SK-N-SH (cell line): ENCODE results near the gene VPS13A. TPM values are rescaled to one million over a fixed set of nuclear protein-coding genes. Genes with fewer than 3 reads are reported as not detected.

Experiments
- CTCF ChIA-PET: fragments of 300-600, 350-600 bp; formaldehyde crosslinking; extraction: SDS; loops from one replicate; lab custom pipeline; 2021; lab: Yijun Ruan, JAX
- POLR2A ChIA-PET: fragments of 350-600 bp; sonication (Branson Sonifier 250); formaldehyde crosslinking; extraction: SDS; loops from one replicate; lab custom pipeline; 2020; ENCODE audit warnings: antibody characterized with exemption, inconsistent platforms; lab: Yijun Ruan, JAX
- DNase-seq: peaks from one replicate; pipeline ENCODE4 v3.0.0; 2012
- H2AFZ ChIP-seq: fragments of 200-600 bp; sonication (generic); 2 replicates; pipeline ENCODE4 v1.8.1; 2016; ENCODE audit warnings: antibody characterized with exemption, mild to moderate bottlenecking, low read depth
- H3F3A ChIP-seq: fragments of 200-600 bp; sonication (generic); replicated peaks from 2 replicates; pipeline ENCODE3; 2016; ENCODE audit warnings: antibody characterized with exemption, mild to moderate bottlenecking; ENCODE audit not compliant: insufficient read depth
- H3K27ac ChIP-seq, 2 experiments: fragments of 200-500 bp in 1 of 2; fragments of 200-600 bp in 1 of 2; sonication (Bioruptor generic) in 1 of 2; sonication (generic), shearing (Covaris generic) in 1 of 2; 2 replicates each; pipeline versions ENCODE4 v1.5.1 to v1.6.1; 2014 to 2016; ENCODE audit warnings: low read depth in 2 of 2, inconsistent platforms in 1 of 2, low read length in 1 of 2, mild to moderate bottlenecking in 1 of 2, mixed read lengths in 1 of 2
- H3K27me3 ChIP-seq: fragments of 200-600 bp; sonication (generic), shearing (Covaris generic); 2 replicates; pipeline ENCODE4 v1.6.1; 2016; ENCODE audit warnings: mixed run types; ENCODE audit not compliant: insufficient read depth
- H3K36me3 ChIP-seq, 2 experiments: fragments of 200-500 bp in 1 of 2; fragments of 200-600 bp in 1 of 2; sonication (Bioruptor generic) in 1 of 2; sonication (generic) in 1 of 2; replicated peaks in 1 of 2; 2 replicates each; pipeline versions ENCODE3 to v1.5.1; 2014 to 2016; ENCODE audit warnings: low read length in 1 of 2, mild to moderate bottlenecking in 1 of 2; ENCODE audit not compliant: insufficient read depth in 2 of 2, control insufficient read depth in 1 of 2
- H3K4me1 ChIP-seq, 2 experiments: fragments of 200-500 bp in 1 of 2; fragments of 200-600 bp in 1 of 2; sonication (Bioruptor generic) in 1 of 2; sonication (generic), shearing (Covaris generic) in 1 of 2; 2 replicates each; pipeline versions ENCODE4 v1.5.1 to v1.6.1; 2014 to 2016; ENCODE audit warnings: low read depth in 1 of 2, low read length in 1 of 2, mixed run types in 1 of 2; ENCODE audit not compliant: insufficient read depth in 2 of 2, control insufficient read depth in 1 of 2
- H3K4me2 ChIP-seq: fragments of 200-600 bp; sonication (generic), shearing (Covaris generic); 2 replicates; pipeline ENCODE4 v1.6.1; 2017; ENCODE audit warnings: mixed run types
- H3K4me3 ChIP-seq, 2 experiments: fragments of 200-500 bp in 1 of 2; fragments of 200-600 bp in 1 of 2; sonication (Bioruptor generic) in 1 of 2; sonication (generic), shearing (Covaris generic) in 1 of 2; 2 replicates each; pipeline versions ENCODE4 v1.5.1 to v1.8.1; 2014 to 2016; ENCODE audit warnings: low read depth in 2 of 2, inconsistent platforms in 1 of 2, low read length in 1 of 2, mild to moderate bottlenecking in 1 of 2, mixed read lengths in 1 of 2, moderate library complexity in 1 of 2
- H3K79me2 ChIP-seq: fragments of 200-600 bp; sonication (generic); 2 replicates; pipeline ENCODE4 v1.8.1; 2017; ENCODE audit warnings: mild to moderate bottlenecking; ENCODE audit not compliant: insufficient read depth
- H3K9ac ChIP-seq: fragments of 200-600 bp; sonication (generic); 2 replicates; pipeline ENCODE4 v1.6.1; 2017; ENCODE audit warnings: mixed run types
- H3K9me2 ChIP-seq: fragments of 200-600 bp; sonication (generic); 2 replicates; pipeline ENCODE4 v1.6.1; 2017; ENCODE audit warnings: mixed run types
- H3K9me3 ChIP-seq: fragments of 200-600 bp; sonication (generic); 2 replicates; pipeline ENCODE4 v1.6.1; 2017; ENCODE audit warnings: mixed run types, mild to moderate bottlenecking, moderate library complexity
- H4K20me1 ChIP-seq: fragments of 200-600 bp; sonication (generic); 2 replicates; pipeline ENCODE4 v1.6.1; 2017; ENCODE audit warnings: mild to moderate bottlenecking, mixed run types; ENCODE audit not compliant: insufficient read depth
- CHD2 ChIP-seq: fragments of 150-350 bp; IDR thresholded peaks from 2 replicates; pipeline ENCODE4 v1.6.1; 2018; ENCODE audit warnings: low read length; ENCODE audit not compliant: partially characterized antibody
- EP300 ChIP-seq, 2 experiments: IDR thresholded peaks; 2 replicates each; pipeline versions ENCODE4 v1.4.0 to v1.6.1; 2012; ENCODE audit warnings: borderline replicate concordance in 1 of 2, low read depth in 1 of 2, low read length in 1 of 2
- FOSL2 ChIP-seq: IDR thresholded peaks from 2 replicates; pipeline ENCODE4 v1.4.0; 2012; ENCODE audit warnings: low read depth, mild to moderate bottlenecking, moderate library complexity, borderline replicate concordance
- FOXJ3 ChIP-seq: sonication (generic); formaldehyde crosslinking; IDR thresholded peaks from 2 replicates; pipeline ENCODE4 v1.5.1; 2020; ENCODE audit warnings: mild to moderate bottlenecking, missing genetic modification reagents
- GABPA ChIP-seq: IDR thresholded peaks from 2 replicates; pipeline ENCODE4 v1.4.0; 2012; ENCODE audit warnings: low read depth, mild to moderate bottlenecking
- GATA2 ChIP-seq: sonication (generic); formaldehyde crosslinking; IDR thresholded peaks from 2 replicates; pipeline ENCODE4 v1.5.0; 2020; ENCODE audit warnings: mild to moderate bottlenecking, missing genetic modification reagents
- JUND ChIP-seq: IDR thresholded peaks from 2 replicates; pipeline ENCODE4 v1.4.0; 2012
- MEF2A ChIP-seq: IDR thresholded peaks from 2 replicates; pipeline ENCODE4 v1.4.0; 2012; ENCODE audit warnings: low read depth, borderline replicate concordance
- NRF1 ChIP-seq: IDR thresholded peaks from 2 replicates; pipeline ENCODE4 v1.6.1; 2012; ENCODE audit warnings: low read depth, mild to moderate bottlenecking, low read length
- RFX5 ChIP-seq: IDR thresholded peaks from 2 replicates; pipeline ENCODE4 v1.6.1; 2012; ENCODE audit warnings: mild to moderate bottlenecking, improper control_type of control experiment, low read length
- SIN3A ChIP-seq: IDR thresholded peaks from 2 replicates; pipeline ENCODE4 v1.6.1; 2012; ENCODE audit warnings: low read depth, mild to moderate bottlenecking, low read length, moderate library complexity, borderline replicate concordance
- SMC3 ChIP-seq: IDR thresholded peaks from 2 replicates; pipeline ENCODE4 v1.6.1; 2012; ENCODE audit warnings: low read depth, low read length, improper control_type of control experiment
- TAF1 ChIP-seq: IDR thresholded peaks from 2 replicates; pipeline ENCODE4 v1.6.1; 2012; ENCODE audit warnings: low read depth, mild to moderate bottlenecking, low read length, moderate library complexity, borderline replicate concordance
- TCF12 ChIP-seq: IDR thresholded peaks from 2 replicates; pipeline ENCODE4 v1.4.0; 2012
- YY1 ChIP-seq: IDR thresholded peaks from 2 replicates; pipeline ENCODE4 v1.4.0; 2012; ENCODE audit warnings: low read depth, mild to moderate bottlenecking
- WGBS: methylation state at CpG from one replicate; pipeline ENCODE4 v1.1.6; 2017; ENCODE audit warnings: low lambda C conversion rate; 5-methylcytosine and 5-hydroxymethylcytosine counted together
- polyA plus RNA-seq, 3 experiments: library from polyadenylated mRNA; depleted of rRNA; stranded (reverse); fragments of >200 nt; gene quantifications; 2 replicates each; pipeline ENCODE4 v1.2.3, GENCODE V29; 2012
- TF ChIP-seq, protein P1 (sequence below): IDR thresholded peaks from 2 replicates; pipeline ENCODE4 v1.4.0; 2012; ENCODE audit warnings: low read depth
- TF ChIP-seq, protein P2 (sequence below): IDR thresholded peaks from 2 replicates; pipeline ENCODE4; 2012
- TF ChIP-seq, protein P3 (sequence below): IDR thresholded peaks from 2 replicates; pipeline ENCODE4 v1.6.1; 2012; ENCODE audit warnings: mild to moderate bottlenecking, low read depth, low read length, moderate library complexity
- TF ChIP-seq, protein P4 (sequence below): fragments of 200-600 bp; sonication (generic); IDR thresholded peaks from 2 replicates; pipeline ENCODE4 v1.6.1; 2017; ENCODE audit warnings: antibody characterized with exemption, mild to moderate bottlenecking, moderate library complexity

The VPS13A gene
- polyA plus RNA-seq, 1 of the 3 experiments (the other 2 are of a cell fraction): 6.0 TPM

DNA sequence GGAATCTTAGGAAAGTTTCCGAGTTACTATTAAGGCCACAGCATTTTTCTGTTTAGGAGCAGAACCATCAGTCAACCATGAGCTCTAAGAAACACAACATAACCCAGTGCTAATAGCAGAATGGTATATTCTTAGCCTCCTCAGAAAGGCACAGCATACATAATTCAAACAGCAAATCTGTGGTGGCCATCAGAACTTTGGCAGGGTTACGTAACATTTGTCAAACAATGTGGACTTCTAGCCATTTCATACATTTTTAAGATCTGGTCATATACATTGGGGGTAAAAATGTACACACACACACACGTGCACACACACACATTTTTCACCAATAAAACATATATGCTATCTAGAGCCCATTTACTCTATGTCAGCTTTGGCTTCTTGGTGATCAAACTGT, 245.6 kb downstream of the VPS13A start:
- H3K9ac ChIP-seq: no peak overlapping the region
- no peak overlapping the region for H2AFZ ChIP-seq
- no peak for DNase-seq
- no peak overlapping the region for H3K27ac ChIP-seq
- H3K79me2 ChIP-seq: no peaks in the 10 kb centered on the region
- no peaks in the 10 kb centered on the region for H3F3A ChIP-seq
- no peaks in the 10 kb centered on the region for H3K36me3 ChIP-seq
- no peaks in the 10 kb centered on the region for H3K27me3 ChIP-seq
- peaks cover 4 to 10% of the 10 kb centered on the region in 2 experiments; a peak in 2 of 4 replicates for H3K4me1 ChIP-seq
- no peaks in the 10 kb centered on the region for H3K9me3 ChIP-seq
- no peak overlapping the region for H3K4me3 ChIP-seq
- ChIA-PET POLR2A (no interaction called here), CTCF (interaction anchor here (1.0 to 2.0 kb wide), 3 partner anchors 9 to 34 kb away, joined by 3 to 11 read pairs (median 4); no protein-coding TSS in a partner anchor)
- TF ChIP-seq FOSL2 (no peak), JUND (no peak), YY1 (no peak)
- TF ChIP-seq, protein P1, sequence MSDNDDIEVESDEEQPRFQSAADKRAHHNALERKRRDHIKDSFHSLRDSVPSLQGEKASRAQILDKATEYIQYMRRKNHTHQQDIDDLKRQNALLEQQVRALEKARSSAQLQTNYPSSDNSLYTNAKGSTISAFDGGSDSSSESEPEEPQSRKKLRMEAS: no peak
- WGBS: 94% methylated on average over 3 of the region's 3 CpGs
- no peak overlapping the region for H3K4me2 ChIP-seq
- no peaks in the 10 kb centered on the region for H4K20me1 ChIP-seq
- H3K9me2 ChIP-seq: no peaks in the 10 kb centered on the region

DNA sequence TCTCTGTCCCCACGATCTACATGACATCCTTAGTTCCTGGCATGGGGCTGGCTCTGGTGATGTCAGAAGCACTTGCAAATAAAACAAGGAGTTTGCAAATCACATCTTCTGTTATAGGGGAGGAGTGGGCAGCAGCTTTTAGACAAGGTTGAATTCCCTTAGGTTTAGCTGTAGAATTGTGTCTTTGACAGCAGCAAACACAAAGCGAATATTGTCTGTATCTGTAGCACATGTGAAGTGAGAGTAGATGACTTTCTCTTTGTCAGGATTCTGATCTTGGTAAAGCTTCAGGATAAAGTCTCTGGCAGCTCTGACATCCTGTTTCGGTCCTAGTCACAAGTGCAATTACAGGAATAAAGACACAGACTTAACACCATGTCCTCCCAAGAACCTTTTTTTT, 246.5 kb downstream of the VPS13A start:
- Histone ChIP-seq H3K27me3 (no peaks in the 10 kb centered on the region), H3K9ac (no peak overlapping the region), H4K20me1 (no peaks in the 10 kb centered on the region), H3K79me2 (no peaks in the 10 kb centered on the region), H3K27ac (no peak overlapping the region), H3K4me3 (no peak overlapping the region), H3K9me2 (no peaks in the 10 kb centered on the region), H3F3A (no peaks in the 10 kb centered on the region), H2AFZ (no peak overlapping the region), H3K9me3 (no peaks in the 10 kb centered on the region), H3K36me3 (no peaks in the 10 kb centered on the region), H3K4me1 (peaks cover 4 to 10% of the 10 kb centered on the region in 2 experiments; a peak in 2 of 4 replicates), H3K4me2 (no peak overlapping the region)
- DNase-seq: no peak
- 80% methylated on average over 3 of the region's 3 CpGs for WGBS
- ChIA-PET POLR2A (no interaction called here), CTCF (interaction anchor here (0.6 to 2.0 kb wide), 3 partner anchors 10 to 33 kb away, joined by 3 to 11 read pairs (median 4); no protein-coding TSS in a partner anchor)
- TF ChIP-seq TAF1 (no peak), CHD2 (no peak), MEF2A (no peak), SIN3A (no peak), TCF12 (no peak), RFX5 (no peak), SMC3 (no peak), EP300 (IDR thresholded peaks at IDR 0.05; ENCODE audit: borderline replicate concordance in 1 of 2, low read depth in 1 of 2, low read length in 1 of 2) (no peak), FOXJ3 (CRISPR knock-in tag) (no peak), GATA2 (CRISPR knock-in tag) (no peak), GABPA (no peak), NRF1 (no peak)
- TF ChIP-seq, protein P2, sequence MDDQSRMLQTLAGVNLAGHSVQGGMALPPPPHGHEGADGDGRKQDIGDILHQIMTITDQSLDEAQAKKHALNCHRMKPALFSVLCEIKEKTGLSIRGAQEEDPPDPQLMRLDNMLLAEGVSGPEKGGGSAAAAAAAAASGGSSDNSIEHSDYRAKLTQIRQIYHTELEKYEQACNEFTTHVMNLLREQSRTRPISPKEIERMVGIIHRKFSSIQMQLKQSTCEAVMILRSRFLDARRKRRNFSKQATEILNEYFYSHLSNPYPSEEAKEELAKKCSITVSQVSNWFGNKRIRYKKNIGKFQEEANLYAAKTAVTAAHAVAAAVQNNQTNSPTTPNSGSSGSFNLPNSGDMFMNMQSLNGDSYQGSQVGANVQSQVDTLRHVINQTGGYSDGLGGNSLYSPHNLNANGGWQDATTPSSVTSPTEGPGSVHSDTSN: no peak
- TF ChIP-seq, protein P3, sequence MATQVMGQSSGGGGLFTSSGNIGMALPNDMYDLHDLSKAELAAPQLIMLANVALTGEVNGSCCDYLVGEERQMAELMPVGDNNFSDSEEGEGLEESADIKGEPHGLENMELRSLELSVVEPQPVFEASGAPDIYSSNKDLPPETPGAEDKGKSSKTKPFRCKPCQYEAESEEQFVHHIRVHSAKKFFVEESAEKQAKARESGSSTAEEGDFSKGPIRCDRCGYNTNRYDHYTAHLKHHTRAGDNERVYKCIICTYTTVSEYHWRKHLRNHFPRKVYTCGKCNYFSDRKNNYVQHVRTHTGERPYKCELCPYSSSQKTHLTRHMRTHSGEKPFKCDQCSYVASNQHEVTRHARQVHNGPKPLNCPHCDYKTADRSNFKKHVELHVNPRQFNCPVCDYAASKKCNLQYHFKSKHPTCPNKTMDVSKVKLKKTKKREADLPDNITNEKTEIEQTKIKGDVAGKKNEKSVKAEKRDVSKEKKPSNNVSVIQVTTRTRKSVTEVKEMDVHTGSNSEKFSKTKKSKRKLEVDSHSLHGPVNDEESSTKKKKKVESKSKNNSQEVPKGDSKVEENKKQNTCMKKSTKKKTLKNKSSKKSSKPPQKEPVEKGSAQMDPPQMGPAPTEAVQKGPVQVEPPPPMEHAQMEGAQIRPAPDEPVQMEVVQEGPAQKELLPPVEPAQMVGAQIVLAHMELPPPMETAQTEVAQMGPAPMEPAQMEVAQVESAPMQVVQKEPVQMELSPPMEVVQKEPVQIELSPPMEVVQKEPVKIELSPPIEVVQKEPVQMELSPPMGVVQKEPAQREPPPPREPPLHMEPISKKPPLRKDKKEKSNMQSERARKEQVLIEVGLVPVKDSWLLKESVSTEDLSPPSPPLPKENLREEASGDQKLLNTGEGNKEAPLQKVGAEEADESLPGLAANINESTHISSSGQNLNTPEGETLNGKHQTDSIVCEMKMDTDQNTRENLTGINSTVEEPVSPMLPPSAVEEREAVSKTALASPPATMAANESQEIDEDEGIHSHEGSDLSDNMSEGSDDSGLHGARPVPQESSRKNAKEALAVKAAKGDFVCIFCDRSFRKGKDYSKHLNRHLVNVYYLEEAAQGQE: no peak
- TF ChIP-seq, protein P4, sequence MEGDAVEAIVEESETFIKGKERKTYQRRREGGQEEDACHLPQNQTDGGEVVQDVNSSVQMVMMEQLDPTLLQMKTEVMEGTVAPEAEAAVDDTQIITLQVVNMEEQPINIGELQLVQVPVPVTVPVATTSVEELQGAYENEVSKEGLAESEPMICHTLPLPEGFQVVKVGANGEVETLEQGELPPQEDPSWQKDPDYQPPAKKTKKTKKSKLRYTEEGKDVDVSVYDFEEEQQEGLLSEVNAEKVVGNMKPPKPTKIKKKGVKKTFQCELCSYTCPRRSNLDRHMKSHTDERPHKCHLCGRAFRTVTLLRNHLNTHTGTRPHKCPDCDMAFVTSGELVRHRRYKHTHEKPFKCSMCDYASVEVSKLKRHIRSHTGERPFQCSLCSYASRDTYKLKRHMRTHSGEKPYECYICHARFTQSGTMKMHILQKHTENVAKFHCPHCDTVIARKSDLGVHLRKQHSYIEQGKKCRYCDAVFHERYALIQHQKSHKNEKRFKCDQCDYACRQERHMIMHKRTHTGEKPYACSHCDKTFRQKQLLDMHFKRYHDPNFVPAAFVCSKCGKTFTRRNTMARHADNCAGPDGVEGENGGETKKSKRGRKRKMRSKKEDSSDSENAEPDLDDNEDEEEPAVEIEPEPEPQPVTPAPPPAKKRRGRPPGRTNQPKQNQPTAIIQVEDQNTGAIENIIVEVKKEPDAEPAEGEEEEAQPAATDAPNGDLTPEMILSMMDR: no peak
